ENCODE data around the gene SPCS2.

DNA sequence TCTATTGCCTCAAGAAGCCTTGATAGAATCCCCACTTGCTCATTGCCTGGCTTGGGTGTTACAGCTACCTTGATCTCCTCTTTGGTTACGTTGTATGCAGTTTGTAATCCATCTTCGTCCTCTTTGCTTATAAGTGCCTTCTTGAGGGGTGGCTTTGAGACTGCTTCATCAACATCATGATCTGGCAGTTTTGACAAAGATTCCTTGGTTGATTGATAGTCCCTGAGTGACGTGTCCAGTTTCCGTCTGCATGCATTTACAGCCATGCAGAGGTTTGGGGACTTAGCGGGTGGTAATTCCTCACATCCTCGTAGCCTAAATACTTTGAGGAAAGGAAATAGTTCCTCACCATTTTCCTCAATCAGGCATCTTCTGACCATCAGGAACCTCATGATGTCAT is 62.8 kb downstream of the SPCS2 start:
- TF ChIP-seq, protein P1, sequence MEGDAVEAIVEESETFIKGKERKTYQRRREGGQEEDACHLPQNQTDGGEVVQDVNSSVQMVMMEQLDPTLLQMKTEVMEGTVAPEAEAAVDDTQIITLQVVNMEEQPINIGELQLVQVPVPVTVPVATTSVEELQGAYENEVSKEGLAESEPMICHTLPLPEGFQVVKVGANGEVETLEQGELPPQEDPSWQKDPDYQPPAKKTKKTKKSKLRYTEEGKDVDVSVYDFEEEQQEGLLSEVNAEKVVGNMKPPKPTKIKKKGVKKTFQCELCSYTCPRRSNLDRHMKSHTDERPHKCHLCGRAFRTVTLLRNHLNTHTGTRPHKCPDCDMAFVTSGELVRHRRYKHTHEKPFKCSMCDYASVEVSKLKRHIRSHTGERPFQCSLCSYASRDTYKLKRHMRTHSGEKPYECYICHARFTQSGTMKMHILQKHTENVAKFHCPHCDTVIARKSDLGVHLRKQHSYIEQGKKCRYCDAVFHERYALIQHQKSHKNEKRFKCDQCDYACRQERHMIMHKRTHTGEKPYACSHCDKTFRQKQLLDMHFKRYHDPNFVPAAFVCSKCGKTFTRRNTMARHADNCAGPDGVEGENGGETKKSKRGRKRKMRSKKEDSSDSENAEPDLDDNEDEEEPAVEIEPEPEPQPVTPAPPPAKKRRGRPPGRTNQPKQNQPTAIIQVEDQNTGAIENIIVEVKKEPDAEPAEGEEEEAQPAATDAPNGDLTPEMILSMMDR (conservative IDR thresholded peaks at IDR 0.05) = no peak
- TF ChIP-seq ZFX (IDR thresholded peaks at IDR 0.05) = no peak
